ENCODE data around the gene FANK1. TPM values are rescaled to one million over a fixed set of nuclear protein-coding genes. Genes with fewer than 3 reads are reported as not detected.

Gene FANK1
- total and polyA plus RNA-seq, 2 experiments from 2014 or later = 11.5 to 19.2 TPM

GRCh38 chr10:125953778-125954385, 57.5 kb downstream of the FANK1 start:
- Histone ChIP-seq H3K9me3 (ENCODE audit: low read depth) (no peaks in the 10 kb centered on the region), H3K27me3 (no peaks in the 10 kb centered on the region), H3K4me3 (no peak overlapping the region), H3K36me3 (no peaks in the 10 kb centered on the region), H3K27ac (no peak overlapping the region), H3K4me1 (ENCODE audit: low read depth) (no peaks in the 10 kb centered on the region)
- no peak for DNase-seq (ENCODE audit: low read depth in 1 of 2, low spot score in 1 of 2)
- TF ChIP-seq CTCF (IDR thresholded peaks at IDR 0.05; ENCODE audit: low read depth, low read length) = no peak

- no peaks in the 10 kb centered on the region for H3K9me3 ChIP-seq (ENCODE audit: low read depth)
- H3K4me3 ChIP-seq = no peak overlapping the region
- DNase-seq (ENCODE audit: low read depth in 1 of 2, low spot score in 1 of 2) = no peak
- H3K4me1 ChIP-seq (ENCODE audit: low read depth) = no peaks in the 10 kb centered on the region
- H3K36me3 ChIP-seq = no peaks in the 10 kb centered on the region
- H3K27me3 ChIP-seq = no peaks in the 10 kb centered on the region
- no peak for TF ChIP-seq CTCF (IDR thresholded peaks at IDR 0.05; ENCODE audit: low read depth, low read length)
- H3K27ac ChIP-seq = no peak overlapping the region
Observed at GRCh38 chr10:125955766-125956165, 59.4 kb downstream of the FANK1 start.

- Histone ChIP-seq H3K4me3 (no peak overlapping the region), H3K4me1 (ENCODE audit: low read depth) (no peaks in the 10 kb centered on the region), H3K27me3 (no peaks in the 10 kb centered on the region), H3K36me3 (no peaks in the 10 kb centered on the region), H3K27ac (no peak overlapping the region), H3K9me3 (ENCODE audit: low read depth) (no peaks in the 10 kb centered on the region)
- DNase-seq (ENCODE audit: low read depth in 1 of 2, low spot score in 1 of 2) = no peak
- TF ChIP-seq CTCF (IDR thresholded peaks at IDR 0.05; ENCODE audit: low read depth, low read length) = no peak
Observed at GRCh38 chr10:125961743-125962142, 65.4 kb downstream of the FANK1 start.

GRCh38 chr10:125962200-125962599, 65.8 kb downstream of the FANK1 start:
- Histone ChIP-seq H3K4me1 (ENCODE audit: low read depth) (no peaks in the 10 kb centered on the region), H3K36me3 (no peaks in the 10 kb centered on the region), H3K4me3 (no peak overlapping the region), H3K9me3 (ENCODE audit: low read depth) (no peaks in the 10 kb centered on the region), H3K27me3 (no peaks in the 10 kb centered on the region), H3K27ac (no peak overlapping the region)
- DNase-seq (ENCODE audit: low read depth in 1 of 2, low spot score in 1 of 2) = no peak
- TF ChIP-seq CTCF (IDR thresholded peaks at IDR 0.05; ENCODE audit: low read depth, low read length) = no peak

- no peak overlapping the region for H3K27ac ChIP-seq
- no peaks in the 10 kb centered on the region for H3K9me3 ChIP-seq (ENCODE audit: low read depth)
- H3K36me3 ChIP-seq = no peaks in the 10 kb centered on the region
- no peak for DNase-seq (ENCODE audit: low read depth in 1 of 2, low spot score in 1 of 2)
- no peaks in the 10 kb centered on the region for H3K4me1 ChIP-seq (ENCODE audit: low read depth)
- no peaks in the 10 kb centered on the region for H3K27me3 ChIP-seq
- H3K4me3 ChIP-seq = no peak overlapping the region
- no peak for TF ChIP-seq CTCF (IDR thresholded peaks at IDR 0.05; ENCODE audit: low read depth, low read length)
Observed at GRCh38 chr10:125964558-125964957, 68.2 kb downstream of the FANK1 start.

Data from cardiac muscle cell (in vitro differentiated cells and primary cell).